ENCODE measurements around the gene YWHAG.
"Not testable (repeated sequence)": the region's sequence is repeated elsewhere in the genome, so short reads cannot be mapped to it uniquely, and the experiment has no call there.

- TF ChIP-seq CTCF (IDR thresholded peaks at IDR 0.05 in 2 of 3, conservative IDR thresholded peaks at IDR 0.05 in 1 of 3; ENCODE audit: insufficient read depth in 2 of 3, low read depth in 1 of 3, low read length in 3 of 3); ATF6 (CRISPR knock-in tag; IDR thresholded peaks at IDR 0.05); GATA2 (CRISPR knock-in tag; IDR thresholded peaks at IDR 0.05); TGIF2 (CRISPR knock-in tag; IDR thresholded peaks at IDR 0.05); ZNF436 (CRISPR knock-in tag; IDR thresholded peaks at IDR 0.05); ZNF23 (CRISPR knock-in tag; IDR thresholded peaks at IDR 0.05); YBX1 (IDR thresholded peaks at IDR 0.05): not testable (repeated sequence)
Observed at GRCh38 chr7:76395605-76395964, 36.8 kb upstream of the YWHAG start.
